GM19452 (cell line): ENCODE measurements around the gene CD40LG.

Experiments
- ATAC-seq: cut with Tn5 transposase; IDR thresholded peaks from one replicate; pipeline ENCODE4 v1.9.1; 2021; ENCODE audit not compliant: unreplicated experiment

The CD40LG gene

GRCh38 chrX:136647677-136648360, at the start of gene CD40LG:
Gene CD40LG, plus strand, starts transcription at chrX:136648158. Its CDS starts 91 bp downstream, at chrX:136648249.
- ATAC-seq = no peak

GRCh38 chrX:136598631-136599030, 49.3 kb upstream of the CD40LG start:
- ATAC-seq = no peak

GRCh38 chrX:136600059-136600458, 47.9 kb upstream of the CD40LG start:
- no peak for ATAC-seq

GRCh38 chrX:136607236-136607635, 40.7 kb upstream of the CD40LG start:
- ATAC-seq = no peak

- no peak for ATAC-seq
Measured at GRCh38 chrX:136608295-136608933, 39.5 kb upstream of the CD40LG start.

GRCh38 chrX:136616987-136617685, 30.8 kb upstream of the CD40LG start:
- no peak for ATAC-seq

- ATAC-seq = no peak
Measured at GRCh38 chrX:136619899-136620505, 28.0 kb upstream of the CD40LG start.

GRCh38 chrX:136620780-136621179, 27.2 kb upstream of the CD40LG start:
- no peak for ATAC-seq

- no peak for ATAC-seq
Measured at GRCh38 chrX:136622568-136622967, 25.4 kb upstream of the CD40LG start.

GRCh38 chrX:136623396-136623795, 24.6 kb upstream of the CD40LG start:
- no peak for ATAC-seq

GRCh38 chrX:136625246-136625645, 22.7 kb upstream of the CD40LG start:
- no peak for ATAC-seq

- no peak for ATAC-seq
Measured at GRCh38 chrX:136626237-136626636, 21.7 kb upstream of the CD40LG start.

GRCh38 chrX:136626891-136627290, 21.1 kb upstream of the CD40LG start:
- no peak for ATAC-seq

GRCh38 chrX:136627409-136627808, 20.5 kb upstream of the CD40LG start:
- no peak for ATAC-seq

GRCh38 chrX:136629084-136629750, 18.7 kb upstream of the CD40LG start:
- ATAC-seq = no peak

GRCh38 chrX:136630881-136631280, 17.1 kb upstream of the CD40LG start:
- ATAC-seq = no peak

- peak; percentile 90 for ATAC-seq
Measured at GRCh38 chrX:136635235-136635634, 12.7 kb upstream of the CD40LG start.

GRCh38 chrX:136636121-136636520, 11.8 kb upstream of the CD40LG start:
- ATAC-seq = no peak

- ATAC-seq = no peak
Measured at GRCh38 chrX:136639506-136640176, 8.3 kb upstream of the CD40LG start.

- ATAC-seq = no peak
Measured at GRCh38 chrX:136643243-136643642, 4.7 kb upstream of the CD40LG start.
